Measurements from ENCODE around the gene ALDOB.

ALDOB gene

DNA sequence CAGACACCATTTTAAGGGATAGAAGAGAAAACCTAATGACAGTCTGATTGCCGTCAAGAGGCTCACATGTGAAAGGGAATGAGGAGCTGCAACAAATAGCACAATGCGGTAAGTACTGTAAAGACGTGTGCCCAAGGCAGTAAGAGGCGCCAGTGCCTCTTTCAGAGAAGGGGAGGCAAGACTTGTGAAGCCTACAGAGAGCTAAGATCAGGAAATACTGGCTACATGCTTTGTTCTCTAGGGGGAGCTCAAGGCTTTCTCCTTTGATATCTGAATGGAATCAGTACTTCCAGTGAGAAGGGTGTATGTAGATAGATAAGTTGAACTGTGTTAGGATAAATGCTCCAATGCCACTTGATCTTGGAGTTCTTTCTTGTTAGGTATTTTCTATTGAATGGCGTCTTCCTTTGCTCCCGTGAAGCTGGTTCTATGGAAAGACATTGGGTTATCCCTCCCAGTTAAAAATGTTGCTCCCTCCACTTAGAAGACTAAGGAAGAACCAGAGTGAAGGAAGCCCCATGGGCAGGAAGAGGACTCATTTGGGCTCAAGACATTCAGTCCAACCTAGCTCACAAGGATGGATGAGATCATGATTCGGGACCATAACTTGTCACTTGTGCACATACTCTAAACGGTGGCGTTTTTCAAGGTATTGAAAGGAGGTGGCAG lies 23.5 kb upstream of the ALDOB start:
- DNase-seq (ENCODE audit: low read depth): peak; percentile 93
- H3K4me3 ChIP-seq (ENCODE audit: low read depth, low read length): no peak overlapping the region
- TF ChIP-seq, protein P1, sequence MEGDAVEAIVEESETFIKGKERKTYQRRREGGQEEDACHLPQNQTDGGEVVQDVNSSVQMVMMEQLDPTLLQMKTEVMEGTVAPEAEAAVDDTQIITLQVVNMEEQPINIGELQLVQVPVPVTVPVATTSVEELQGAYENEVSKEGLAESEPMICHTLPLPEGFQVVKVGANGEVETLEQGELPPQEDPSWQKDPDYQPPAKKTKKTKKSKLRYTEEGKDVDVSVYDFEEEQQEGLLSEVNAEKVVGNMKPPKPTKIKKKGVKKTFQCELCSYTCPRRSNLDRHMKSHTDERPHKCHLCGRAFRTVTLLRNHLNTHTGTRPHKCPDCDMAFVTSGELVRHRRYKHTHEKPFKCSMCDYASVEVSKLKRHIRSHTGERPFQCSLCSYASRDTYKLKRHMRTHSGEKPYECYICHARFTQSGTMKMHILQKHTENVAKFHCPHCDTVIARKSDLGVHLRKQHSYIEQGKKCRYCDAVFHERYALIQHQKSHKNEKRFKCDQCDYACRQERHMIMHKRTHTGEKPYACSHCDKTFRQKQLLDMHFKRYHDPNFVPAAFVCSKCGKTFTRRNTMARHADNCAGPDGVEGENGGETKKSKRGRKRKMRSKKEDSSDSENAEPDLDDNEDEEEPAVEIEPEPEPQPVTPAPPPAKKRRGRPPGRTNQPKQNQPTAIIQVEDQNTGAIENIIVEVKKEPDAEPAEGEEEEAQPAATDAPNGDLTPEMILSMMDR (conservative IDR thresholded peaks at IDR 0.05; ENCODE audit: low read depth, low read length): peak; percentile 90

DNA sequence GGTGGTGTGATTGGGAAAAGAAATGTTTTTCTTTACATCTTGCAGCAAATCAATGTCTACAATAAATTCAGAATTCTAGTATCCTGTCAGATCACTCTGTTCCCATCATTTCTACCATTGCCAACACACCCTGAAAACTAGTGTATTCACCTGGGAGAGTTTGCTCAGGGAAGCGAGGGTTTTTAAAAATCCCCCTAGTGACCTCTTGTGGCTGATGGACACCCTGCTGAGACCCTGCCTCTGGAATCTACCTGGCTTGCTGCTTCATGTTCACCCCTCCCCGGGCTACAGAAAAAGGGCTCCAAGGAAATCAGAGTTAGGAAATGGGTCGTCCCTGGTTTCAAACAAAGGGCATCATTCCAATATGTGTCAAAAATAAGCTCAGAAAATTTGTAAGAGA lies 21.4 kb upstream of the ALDOB start:
- TF ChIP-seq, protein P1 (conservative IDR thresholded peaks at IDR 0.05; ENCODE audit: low read depth, low read length): no peak
- no peak for DNase-seq (ENCODE audit: low read depth)

DNA sequence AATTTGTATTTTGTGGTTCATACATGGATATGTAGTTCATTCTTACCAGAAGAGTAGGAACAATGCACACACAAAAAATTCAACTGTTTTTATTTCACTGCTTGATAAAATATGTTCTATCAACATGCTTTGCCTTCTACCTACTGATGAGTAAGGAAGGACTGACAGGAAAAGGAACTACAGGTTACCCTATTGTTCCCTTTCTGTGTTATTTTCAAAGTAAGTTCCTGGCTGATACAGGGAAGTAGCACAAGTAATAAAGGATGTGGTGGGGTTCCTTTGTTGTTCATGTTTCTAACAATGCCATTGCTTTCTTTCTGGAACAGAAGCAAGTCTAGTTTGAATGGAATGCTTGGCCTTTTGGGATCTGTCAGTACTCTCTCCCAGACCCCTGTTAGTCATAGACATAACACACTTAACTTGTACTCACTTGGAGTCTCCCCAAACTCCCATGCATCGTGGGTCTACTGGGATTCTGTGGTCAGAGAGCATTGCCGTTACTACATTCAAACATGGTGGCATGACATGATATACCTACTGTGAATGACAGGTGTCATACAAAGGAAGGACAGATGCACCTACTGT lies 20.2 kb upstream of the ALDOB start:
- no peak overlapping the region for H3K4me3 ChIP-seq (ENCODE audit: low read depth, low read length)
- peak; percentile 58 for DNase-seq (ENCODE audit: low read depth)
- TF ChIP-seq, protein P1 (conservative IDR thresholded peaks at IDR 0.05; ENCODE audit: low read depth, low read length): no peak

More for the DNA sequence above, 21.4 kb upstream of the ALDOB start:
- no peak overlapping the region for H3K4me3 ChIP-seq (ENCODE audit: low read depth, low read length)

DNA sequence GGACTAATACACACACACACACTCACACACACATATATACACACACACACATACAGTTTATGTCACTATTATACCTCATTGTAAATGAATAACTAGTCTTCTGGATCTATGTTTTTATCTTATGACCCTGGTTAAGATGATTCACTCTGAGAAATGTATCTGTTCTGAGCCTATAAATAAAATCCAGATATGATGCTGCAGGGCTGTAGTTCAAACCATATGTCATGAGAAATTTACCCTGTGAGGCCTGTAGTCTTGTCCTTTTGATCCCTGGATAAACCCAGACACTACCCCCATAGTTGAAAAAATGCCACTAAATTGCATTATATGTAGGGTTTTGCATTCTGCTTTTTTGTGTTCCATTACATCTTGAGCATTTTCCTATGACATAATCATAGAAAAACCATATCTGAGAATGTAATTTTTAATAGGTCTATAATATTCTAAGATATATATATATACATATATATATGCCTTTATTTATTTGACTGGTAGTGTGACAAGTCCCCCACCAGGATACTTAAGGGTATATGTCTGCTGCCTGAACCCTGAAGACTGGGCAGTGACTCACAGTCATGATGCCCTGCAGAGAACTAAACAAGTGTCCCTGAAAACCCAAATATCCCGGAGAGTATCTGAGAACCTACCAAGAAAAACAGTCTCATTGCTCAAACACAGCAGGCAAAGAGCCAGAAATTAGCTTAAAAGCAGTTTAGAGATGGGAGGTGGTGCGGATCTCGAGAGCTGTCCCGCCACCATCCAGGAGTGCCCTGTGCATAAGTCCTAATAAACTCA lies 18.4 kb upstream of the ALDOB start:
- TF ChIP-seq, protein P1 (conservative IDR thresholded peaks at IDR 0.05; ENCODE audit: low read depth, low read length): no peak
- peak; percentile 89 for DNase-seq (ENCODE audit: low read depth)
- no peak overlapping the region for H3K4me3 ChIP-seq (ENCODE audit: low read depth, low read length)

DNA sequence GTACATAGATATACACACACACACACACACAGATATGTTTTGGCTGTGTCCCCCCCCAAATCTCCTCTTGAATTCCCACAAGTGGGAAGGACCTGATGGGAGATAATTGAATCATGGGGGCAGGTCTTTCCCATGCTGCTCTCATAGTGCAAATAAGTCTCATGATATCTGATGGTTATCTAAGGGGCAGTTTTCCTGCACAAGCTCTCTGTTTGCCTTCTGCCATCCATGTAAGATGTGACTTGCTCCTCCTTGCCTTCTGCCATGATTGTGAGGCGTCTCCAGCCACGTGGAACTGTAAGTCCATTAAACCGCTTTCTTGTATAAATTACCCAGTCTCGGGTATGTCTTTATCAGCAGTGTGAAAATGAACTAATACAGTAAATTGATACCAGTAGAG lies 15.9 kb upstream of the ALDOB start:
- H3K4me3 ChIP-seq (ENCODE audit: low read depth, low read length): no peak overlapping the region
- no peak for DNase-seq (ENCODE audit: low read depth)
- TF ChIP-seq, protein P1 (conservative IDR thresholded peaks at IDR 0.05; ENCODE audit: low read depth, low read length): no peak

DNA sequence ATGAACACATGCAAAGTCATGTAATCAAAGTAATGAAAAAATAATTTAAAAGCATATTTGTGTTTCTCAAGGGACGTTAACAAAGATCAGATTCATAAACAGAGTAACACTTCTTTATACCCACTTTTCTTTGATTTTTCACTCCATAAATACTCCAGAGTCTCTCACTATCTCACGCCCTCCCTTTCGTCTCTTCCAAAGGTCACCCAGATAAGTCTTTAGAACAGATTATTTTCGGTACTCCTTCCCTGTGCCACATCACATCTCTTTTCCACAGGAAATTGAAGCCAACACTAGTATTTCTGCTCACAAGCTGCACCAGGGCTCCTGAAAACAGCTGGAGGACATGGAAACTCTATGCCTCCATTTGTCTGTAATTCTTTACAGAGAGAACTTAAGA lies 15.4 kb upstream of the ALDOB start:
- TF ChIP-seq, protein P1 (conservative IDR thresholded peaks at IDR 0.05; ENCODE audit: low read depth, low read length): no peak
- no peak overlapping the region for H3K4me3 ChIP-seq (ENCODE audit: low read depth, low read length)
- no peak for DNase-seq (ENCODE audit: low read depth)

All from choroid plexus epithelial cell (primary cell).